Endothelial cell of umbilical vein (primary cell): ENCODE data around the gene MAST4. TPM values are rescaled to one million over a fixed set of nuclear protein-coding genes. Genes with fewer than 3 reads are reported as not detected.

Source experiments
- BruUV-seq: library from RNA; stranded (reverse); fragments of 400-500 nt; replicated peaks from 2 replicates; lab custom pipeline; 2021; lab: Mats Ljungman, UMichigan
- CTCF ChIA-PET: fragments of 300-600, 350-600 bp; sonication (Branson Sonifier 250); formaldehyde crosslinking; loops from one replicate; lab custom pipeline; 2021; ENCODE audit warnings: antibody characterized with exemption, inconsistent platforms; lab: Charles Lee
- POLR2A ChIA-PET: fragments of 300-600, 350-600 bp; sonication (Branson Sonifier 250); formaldehyde crosslinking; loops from one replicate; lab custom pipeline; 2021; ENCODE audit warnings: antibody characterized with exemption, inconsistent platforms; lab: Charles Lee
- DNase-seq: peaks from one replicate; pipeline ENCODE4 v3.0.0-alpha.2; 2011; ENCODE audit warnings: low read depth, low spot score
- FAIRE-seq: peaks from 2 replicates; lab custom pipeline; 2011; peaks lifted over from hg19 to GRCh38; lab: Jason Lieb, UNC
- H2AFZ ChIP-seq: 2 replicates; pipeline ENCODE4 v1.6.0; 2012; ENCODE audit warnings: low read depth, low read length, control low read depth, inconsistent platforms
- H3K27ac ChIP-seq: 2 replicates; pipeline ENCODE4 v1.5.1; 2011; ENCODE audit warnings: low read depth, mild to moderate bottlenecking, control low read depth, low read length, moderate library complexity; ENCODE audit not compliant: insufficient read depth
- H3K27me3 ChIP-seq, 2 experiments: 2 replicates each; pipeline versions ENCODE4 v1.6.0 to v1.6.1; 2011; ENCODE audit warnings: low read length in 2 of 2, mixed read lengths in 1 of 2; ENCODE audit not compliant: control insufficient read depth in 2 of 2, insufficient read depth in 2 of 2
- H3K36me3 ChIP-seq, 2 experiments: 2 replicates in 1 of 2; 3 replicates in 1 of 2; pipeline ENCODE4 v1.5.1; 2011; ENCODE audit warnings: low read length in 2 of 2, mild to moderate bottlenecking in 1 of 2, moderate library complexity in 1 of 2; ENCODE audit not compliant: control insufficient read depth in 2 of 2, insufficient read depth in 2 of 2; ENCODE audit errors: extremely low read depth in 1 of 2
- H3K4me1 ChIP-seq: 3 replicates; pipeline ENCODE4 v1.5.1; 2011; ENCODE audit warnings: mild to moderate bottlenecking, low read length; ENCODE audit not compliant: control insufficient read depth, insufficient read depth; ENCODE audit errors: extremely low read depth
- H3K4me2 ChIP-seq: 2 replicates; pipeline ENCODE4 v1.6.1; 2011; ENCODE audit warnings: low read length, control low read depth, mixed read lengths; ENCODE audit not compliant: insufficient read depth
- H3K4me3 ChIP-seq, 3 experiments: fragments of 200-600 bp in 1 of 3; sonication (generic), shearing (Covaris generic) in 1 of 3; replicated peaks in 1 of 3; 2 replicates each; pipeline ENCODE4 v1.5.1; 2011 to 2016; ENCODE audit warnings: control low read depth in 3 of 3, low read length in 3 of 3, mild to moderate bottlenecking in 2 of 3, inconsistent platforms in 1 of 3, low read depth in 1 of 3, moderate library complexity in 1 of 3; ENCODE audit not compliant: insufficient read depth in 1 of 3
- H3K79me2 ChIP-seq: 2 replicates; pipeline ENCODE4 v1.6.0; 2012; ENCODE audit warnings: low read length, inconsistent platforms; ENCODE audit not compliant: control insufficient read depth, insufficient read depth
- H3K9ac ChIP-seq: replicated peaks from 2 replicates; pipeline ENCODE3; 2011; ENCODE audit warnings: low read length, control low read depth; ENCODE audit not compliant: insufficient read depth; ENCODE audit errors: extremely low read depth
- H3K9me1 ChIP-seq: replicated peaks from 3 replicates; pipeline ENCODE4 v1.6.0; 2011; ENCODE audit warnings: mild to moderate bottlenecking, low read length; ENCODE audit not compliant: control insufficient read depth, insufficient read depth; ENCODE audit errors: extremely low read depth
- H3K9me3 ChIP-seq: replicated peaks from 2 replicates; pipeline ENCODE4 v1.5.1; 2012; ENCODE audit warnings: low read length, inconsistent platforms; ENCODE audit not compliant: control insufficient read depth, insufficient read depth
- H4K20me1 ChIP-seq: replicated peaks from 2 replicates; pipeline ENCODE3; 2011; ENCODE audit warnings: mild to moderate bottlenecking, low read length; ENCODE audit not compliant: control insufficient read depth, insufficient read depth; ENCODE audit errors: extremely low read depth
- CTCF ChIP-seq, 2 donors: IDR thresholded peaks; 1 replicate in 1 of 2; 2 replicates in 1 of 2; pipeline ENCODE4 v1.5.1; 2011; ENCODE audit warnings: low read length in 2 of 2, mild to moderate bottlenecking in 2 of 2, moderate library complexity in 2 of 2, control low read depth in 1 of 2, inconsistent platforms in 1 of 2, low read depth in 1 of 2; ENCODE audit not compliant: insufficient read depth in 1 of 2; ENCODE audit errors: extremely low read depth in 1 of 2
- EZH2 ChIP-seq: IDR thresholded peaks from 2 replicates; pipeline ENCODE4 v1.6.1; 2012; ENCODE audit warnings: borderline replicate concordance, low read depth, mild to moderate bottlenecking, moderate library complexity, low read length, inconsistent platforms; ENCODE audit not compliant: severe bottlenecking
- FOS ChIP-seq: IDR thresholded peaks from 2 replicates; pipeline ENCODE4 v1.6.1; 2011; ENCODE audit warnings: mild to moderate bottlenecking, low read length, moderate library complexity, borderline replicate concordance; ENCODE audit not compliant: insufficient read depth
- GATA2 ChIP-seq: IDR thresholded peaks from 2 replicates; pipeline ENCODE4 v1.7.0; 2011; ENCODE audit warnings: low read depth, mild to moderate bottlenecking, moderate library complexity, mixed read lengths, low read length; ENCODE audit not compliant: insufficient read length, insufficient read depth
- JUN ChIP-seq: IDR thresholded peaks from 2 replicates; pipeline ENCODE4 v1.6.1; 2011; ENCODE audit warnings: borderline replicate concordance, low read depth; ENCODE audit not compliant: insufficient read length, insufficient read depth
- MAX ChIP-seq: IDR thresholded peaks from 2 replicates; pipeline ENCODE4 v1.6.1; 2011; ENCODE audit not compliant: insufficient read depth, insufficient read length
- MYC ChIP-seq: IDR thresholded peaks from one replicate; pipeline ENCODE4 v1.6.1; 2011; ENCODE audit warnings: mild to moderate bottlenecking, low read depth, low read length
- POLR2A ChIP-seq: IDR thresholded peaks from 2 replicates; pipeline ENCODE4 v1.6.1; 2012; ENCODE audit warnings: low read depth, mild to moderate bottlenecking, control low read depth, low read length
- POLR2AphosphoS5 ChIP-seq: IDR thresholded peaks from 2 replicates; pipeline ENCODE4 v1.6.1; 2012; ENCODE audit warnings: low read depth, mild to moderate bottlenecking, control low read depth, low read length, moderate library complexity; ENCODE audit not compliant: insufficient read depth
- dilution Hi-C: fragments of 300-500 bp; cut with MboI; formaldehyde crosslinking; loops from one replicate; pipeline ENCODE4 v1.15.0; 2019; ENCODE audit warnings: low sequenced_read_pairs; ENCODE audit not compliant: extremely low pct_ligation_motif_present
- intact Hi-C: fragments of 100-400 bp; cut with micrococcal nuclease; formaldehyde crosslinking; loops from one replicate; pipeline ENCODE4 v1.10.0; 2022
- polyA plus RNA-seq, 4 experiments: library from polyadenylated mRNA; depleted of rRNA in 3 of 4; stranded (reverse) in 3 of 4; unstranded in 1 of 4; fragments of >200 nt; gene quantifications; 2 replicates each; pipeline versions ENCODE4 v1.2.1 to v1.2.3, GENCODE V29; 2011 to 2012; ENCODE audit warnings: missing spikeins in 1 of 4
- total RNA-seq: library from RNA; stranded (reverse); gene quantifications from 2 replicates; pipeline ENCODE4 v1.2.3, GENCODE V29; 2021

MAST4 gene
- total and polyA plus RNA-seq, 2 donors (not counting 3 experiments of a cell fraction or from before 2014, with no cell fraction given), result 40.2 to 116 TPM

GRCh38 chr5:66856041-66856805 lies 260.0 kb downstream of the MAST4 start:
- Histone ChIP-seq H3K27ac (no peak overlapping the region), H3K36me3 (peaks cover 0 to 2% of the 10 kb centered on the region in 2 experiments), H3K4me2 (peak overlapping the region; percentile 50), H3K9me1 (no peaks in the 10 kb centered on the region), H3K9me3 (no peaks in the 10 kb centered on the region), H3K9ac (no peak overlapping the region), H3K79me2 (peaks cover 27% of the 10 kb centered on the region), H3K27me3 (no peaks in the 10 kb centered on the region), H3K4me3 (no peak overlapping the region), H3K4me1 (peaks cover 49% of the 10 kb centered on the region), H4K20me1 (no peaks in the 10 kb centered on the region), H2AFZ (no peak overlapping the region)
- BruUV-seq, result no TSS peak
- dilution Hi-C loops (no loop called here), intact Hi-C loops (no loop called here)
- CTCF ChIA-PET, result interaction anchor here (1.2 to 1.7 kb wide), 3 partner anchors 12 to 42 kb away, joined by 3 to 8 read pairs (median 4); no protein-coding TSS in a partner anchor
- peak; percentile 78 for TF ChIP-seq GATA2
- TF ChIP-seq POLR2A, result peak; percentile 32
- no peak for TF ChIP-seq MAX
- DNase-seq, result peak; percentile 58
- peak; percentile 40 for FAIRE-seq
- POLR2A ChIA-PET, result interaction anchor here (0.9 kb wide), 1 partner anchor 28 kb away, joined by 4 read pairs; no protein-coding TSS in a partner anchor

- DNase-seq, result no peak
- Histone ChIP-seq H4K20me1 (no peaks in the 10 kb centered on the region), H2AFZ (no peak overlapping the region), H3K36me3 (peaks cover 0 to 2% of the 10 kb centered on the region in 2 experiments), H3K9ac (no peak overlapping the region), H3K9me3 (no peaks in the 10 kb centered on the region), H3K79me2 (peaks cover 21% of the 10 kb centered on the region), H3K4me2 (peak overlapping the region; percentile 68), H3K9me1 (no peaks in the 10 kb centered on the region), H3K27me3 (no peaks in the 10 kb centered on the region), H3K4me1 (peaks cover 70% of the 10 kb centered on the region), H3K4me3 (no peak overlapping the region), H3K27ac (peak overlapping the region; percentile 53)
- ChIA-PET CTCF (interaction anchor here (1.7 to 7.2 kb wide), 5 partner anchors 11 to 45 kb away, joined by 5 to 123 read pairs (median 11); no protein-coding TSS in a partner anchor), POLR2A (interaction anchor here (2.4 kb wide), 1 partner anchor 30 kb away, joined by 27 read pairs; no protein-coding TSS in a partner anchor)
- no peak for FAIRE-seq
- dilution Hi-C loops, result no loop called here
- intact Hi-C loops, result no loop called here
- BruUV-seq, result no TSS peak
- no peak for TF ChIP-seq MYC
- no peak for TF ChIP-seq JUN
- no peak for TF ChIP-seq FOS
- no peak for TF ChIP-seq MAX
- no peak for TF ChIP-seq EZH2
- no peak for TF ChIP-seq POLR2AphosphoS5
- no peak for TF ChIP-seq CTCF (IDR thresholded peaks at IDR 0.05; ENCODE audit: extremely low read depth in 1 of 2, insufficient read depth in 1 of 2, low read depth in 1 of 2, low read length in 2 of 2)
- no peak for TF ChIP-seq GATA2
- no peak for TF ChIP-seq POLR2A
Observed at GRCh38 chr5:66859526-66859925, 263.3 kb downstream of the MAST4 start.
